B cell (primary cell): ENCODE results near the gene ANAPC5. TPM values are rescaled to one million over a fixed set of nuclear protein-coding genes. Genes with fewer than 3 reads are reported as not detected.

ENCODE experiments used
- ATAC-seq: fragments of 200-7000 bp; cut with Tn5 transposase; one replicate; pipeline ENCODE4 v1.10.0; 2021; ENCODE audit warnings: low read depth, mild to moderate bottlenecking, moderate number of reproducible peaks, moderate library complexity
- CTCF ChIA-PET: fragments of 350-600 bp; sonication (Branson Sonifier 250); formaldehyde crosslinking; loops from one replicate; lab custom pipeline; 2021; ENCODE audit warnings: antibody characterized with exemption, inconsistent platforms; lab: Charles Lee
- POLR2A ChIA-PET: fragments of 350-600 bp; sonication (Branson Sonifier 250); formaldehyde crosslinking; loops from one replicate; lab custom pipeline; 2021; ENCODE audit warnings: antibody characterized with exemption; lab: Charles Lee
- DNase-seq: peaks from one replicate; pipeline ENCODE4 v3.0.0; 2013
- H2AFZ ChIP-seq: 2 replicates; pipeline ENCODE4 v1.6.1; 2012; ENCODE audit warnings: mild to moderate bottlenecking, low read depth, low read length; ENCODE audit not compliant: insufficient read depth, poor library complexity, severe bottlenecking
- H3K27ac ChIP-seq, 2 donors: 1 replicate in 1 of 2; 2 replicates in 1 of 2; pipeline ENCODE4 v1.5.1; 2012 to 2013; ENCODE audit warnings: low read length in 2 of 2, mild to moderate bottlenecking in 2 of 2, moderate library complexity in 1 of 2
- H3K27me3 ChIP-seq, 4 experiments: fragments of 200-600 bp in 1 of 4; sonication (generic) in 1 of 4; replicated peaks in 1 of 4; 1 replicate in 2 of 4; 2 replicates in 2 of 4; pipeline versions ENCODE4 v1.6.1 to v1.7.0; 2013 to 2016; ENCODE audit warnings: low read length in 3 of 4, mild to moderate bottlenecking in 2 of 4, mixed read lengths in 1 of 4, moderate library complexity in 1 of 4; ENCODE audit not compliant: insufficient read depth in 4 of 4, control insufficient read depth in 3 of 4; ENCODE audit errors: control extremely low read depth in 1 of 4
- H3K36me3 ChIP-seq, 2 experiments: replicated peaks in 1 of 2; 1 replicate in 1 of 2; 2 replicates in 1 of 2; pipeline versions ENCODE4 v1.6.1 to v1.7.1; 2013; ENCODE audit warnings: low read length in 1 of 2; ENCODE audit not compliant: insufficient read depth in 2 of 2, control insufficient read depth in 1 of 2; ENCODE audit errors: control extremely low read depth in 1 of 2, extremely low read depth in 1 of 2
- H3K4me1 ChIP-seq, 2 donors: fragments of 200-600 bp in 1 of 2; sonication (generic) in 1 of 2; 1 replicate in 1 of 2; 2 replicates in 1 of 2; pipeline versions ENCODE4 v1.5.1 to v1.6.1; 2013 to 2017; ENCODE audit warnings: low read length in 2 of 2; ENCODE audit not compliant: control insufficient read depth in 2 of 2, insufficient read depth in 2 of 2
- H3K4me2 ChIP-seq: replicated peaks from 2 replicates; pipeline ENCODE3; 2012; ENCODE audit warnings: mild to moderate bottlenecking, low read depth, low read length; ENCODE audit not compliant: poor library complexity, severe bottlenecking
- H3K4me3 ChIP-seq, 5 experiments: fragments of 200-600 bp in 1 of 5; sonication (generic) in 1 of 5; 1 replicate in 3 of 5; 2 replicates in 2 of 5; pipeline versions ENCODE4 v1.5.1 to v1.7.0; 2011 to 2016; ENCODE audit warnings: low read length in 4 of 5, mild to moderate bottlenecking in 4 of 5, low read depth in 2 of 5, control low read depth in 1 of 5, moderate library complexity in 1 of 5; ENCODE audit not compliant: insufficient read depth in 1 of 5; ENCODE audit errors: control extremely low read depth in 1 of 5, extremely low read depth in 1 of 5
- H3K79me2 ChIP-seq: fragments of 200-600 bp; sonication (generic); one replicate; pipeline ENCODE4 v1.6.0; 2016; ENCODE audit warnings: low read length; ENCODE audit not compliant: control insufficient read depth, insufficient read depth
- H3K9ac ChIP-seq: fragments of 200-600 bp; sonication (generic); 2 replicates; pipeline ENCODE4 v1.6.1; 2017; ENCODE audit warnings: mild to moderate bottlenecking, low read length, moderate library complexity
- H3K9me3 ChIP-seq, 3 donors: one replicate each; pipeline versions ENCODE4 v1.6.1 to v1.7.1; 2013; ENCODE audit warnings: low read length in 2 of 3; ENCODE audit not compliant: control insufficient read depth in 2 of 3, insufficient read depth in 1 of 3; ENCODE audit errors: control extremely low read depth in 1 of 3
- H4K20me1 ChIP-seq: 2 replicates; pipeline ENCODE4 v1.6.0; 2012; ENCODE audit warnings: mild to moderate bottlenecking, low read length; ENCODE audit not compliant: insufficient read depth, control insufficient read depth, poor library complexity, severe bottlenecking
- H3K27ac Mint-ChIP-seq: one replicate; pipeline ENCODE4 v1.8.0; 2021; ENCODE audit warnings: mixed read lengths
- H3K27me3 Mint-ChIP-seq: one replicate; pipeline ENCODE4 v1.8.0; 2021; ENCODE audit warnings: mixed read lengths
- H3K4me1 Mint-ChIP-seq: one replicate; pipeline ENCODE4 v1.8.0; 2021; ENCODE audit warnings: mixed read lengths
- H3K4me3 Mint-ChIP-seq: one replicate; pipeline ENCODE4 v1.8.0; 2021; ENCODE audit warnings: mixed read lengths
- H3K9me3 Mint-ChIP-seq: one replicate; pipeline ENCODE4 v1.8.0; 2022; ENCODE audit warnings: mixed read lengths; ENCODE audit not compliant: insufficient read depth
- EZH2 ChIP-seq: IDR thresholded peaks from 2 replicates; pipeline ENCODE4 v1.6.1; 2012; ENCODE audit warnings: borderline replicate concordance, low read depth, mild to moderate bottlenecking, moderate library complexity, low read length; ENCODE audit not compliant: insufficient read depth, poor library complexity, severe bottlenecking
- WGBS: methylation state at CpG from one replicate; pipeline ENCODE4 v1.1.5; 2013; ENCODE audit warnings: missing lambda C conversion rate; ENCODE audit not compliant: insufficient coverage; 5-methylcytosine and 5-hydroxymethylcytosine counted together
- intact Hi-C: fragments of 100-400 bp; cut with micrococcal nuclease; formaldehyde crosslinking; loops from one replicate; pipeline ENCODE4 v1.10.0; 2022
- polyA plus RNA-seq: library from polyadenylated mRNA; depleted of rRNA; stranded (reverse); fragments of >200 nt; gene quantifications from 2 replicates; pipeline ENCODE4 v1.2.3, GENCODE V29; 2012
- total RNA-seq, 2 donors: library from RNA; stranded (reverse); fragments of 120-200 nt in 1 of 2; gene quantifications; 1 replicate in 1 of 2; 2 replicates in 1 of 2; pipeline versions ENCODE4 v1.2.3 to v1.2.4, GENCODE V29; 2013 to 2022
- TF ChIP-seq, protein P1 (sequence below): fragments of 200-600 bp; IDR thresholded peaks from one replicate; pipeline ENCODE4 v1.8.0; 2022; ENCODE audit warnings: antibody characterized with exemption, mild to moderate bottlenecking

Gene ANAPC5
- total and polyA plus RNA-seq, 2 donors (not counting 1 experiment from before 2014, with no cell fraction given) = 150 to 171 TPM

DNA sequence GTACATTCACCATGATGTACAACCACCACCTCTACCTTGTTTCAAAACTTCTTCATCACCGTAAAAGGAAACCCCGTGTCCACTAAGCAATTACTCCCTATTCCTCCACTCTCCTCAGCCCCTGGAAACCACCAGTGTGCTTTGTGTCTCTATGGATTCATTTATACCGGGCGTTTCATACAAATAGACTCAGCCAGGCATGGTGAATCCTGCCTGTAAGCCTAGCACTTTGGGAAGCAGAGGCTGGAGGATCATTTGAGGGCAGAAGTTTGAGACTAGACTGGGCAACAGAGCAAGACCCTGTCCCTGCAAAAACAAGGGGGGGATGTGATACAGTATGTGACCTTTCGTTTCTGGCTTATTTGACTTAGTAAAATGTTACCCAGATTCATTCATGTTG, 26.5 kb upstream of the ANAPC5 start:
- Histone ChIP-seq H3K27ac (no peak overlapping the region), H4K20me1 (no peaks in the 10 kb centered on the region), H3K27me3 (peaks cover 0 to 2% (median 0%) of the 10 kb centered on the region in 4 experiments), H3K9me3 (peaks cover 0 to 5% (median 0%) of the 10 kb centered on the region in 3 donors), H3K4me3 (no peak overlapping the region), H3K4me1 (no peaks in the 10 kb centered on the region), H3K36me3 (no peaks in the 10 kb centered on the region), H3K9ac (no peak overlapping the region), H3K4me2 (no peak overlapping the region), H2AFZ (no peak overlapping the region), H3K79me2 (no peaks in the 10 kb centered on the region)
- H3K4me1 Mint-ChIP-seq = no peaks in the 10 kb centered on the region
- 93% methylated on average over 4 of the region's 5 CpGs for whole genome bisulfite sequencing
- DNase-seq = no peak
- no peaks in the 10 kb centered on the region for H3K9me3 Mint-ChIP-seq
- POLR2A ChIA-PET = no interaction called here
- intact Hi-C loops = no loop called here
- H3K27me3 Mint-ChIP-seq = peaks cover 8% of the 10 kb centered on the region
- TF ChIP-seq, protein P1, sequence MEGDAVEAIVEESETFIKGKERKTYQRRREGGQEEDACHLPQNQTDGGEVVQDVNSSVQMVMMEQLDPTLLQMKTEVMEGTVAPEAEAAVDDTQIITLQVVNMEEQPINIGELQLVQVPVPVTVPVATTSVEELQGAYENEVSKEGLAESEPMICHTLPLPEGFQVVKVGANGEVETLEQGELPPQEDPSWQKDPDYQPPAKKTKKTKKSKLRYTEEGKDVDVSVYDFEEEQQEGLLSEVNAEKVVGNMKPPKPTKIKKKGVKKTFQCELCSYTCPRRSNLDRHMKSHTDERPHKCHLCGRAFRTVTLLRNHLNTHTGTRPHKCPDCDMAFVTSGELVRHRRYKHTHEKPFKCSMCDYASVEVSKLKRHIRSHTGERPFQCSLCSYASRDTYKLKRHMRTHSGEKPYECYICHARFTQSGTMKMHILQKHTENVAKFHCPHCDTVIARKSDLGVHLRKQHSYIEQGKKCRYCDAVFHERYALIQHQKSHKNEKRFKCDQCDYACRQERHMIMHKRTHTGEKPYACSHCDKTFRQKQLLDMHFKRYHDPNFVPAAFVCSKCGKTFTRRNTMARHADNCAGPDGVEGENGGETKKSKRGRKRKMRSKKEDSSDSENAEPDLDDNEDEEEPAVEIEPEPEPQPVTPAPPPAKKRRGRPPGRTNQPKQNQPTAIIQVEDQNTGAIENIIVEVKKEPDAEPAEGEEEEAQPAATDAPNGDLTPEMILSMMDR = no peak
- no peak for TF ChIP-seq EZH2
- ATAC-seq = no peak
- CTCF ChIA-PET = no interaction called here
- H3K27ac Mint-ChIP-seq = no peak overlapping the region
- H3K4me3 Mint-ChIP-seq = no peak overlapping the region

DNA sequence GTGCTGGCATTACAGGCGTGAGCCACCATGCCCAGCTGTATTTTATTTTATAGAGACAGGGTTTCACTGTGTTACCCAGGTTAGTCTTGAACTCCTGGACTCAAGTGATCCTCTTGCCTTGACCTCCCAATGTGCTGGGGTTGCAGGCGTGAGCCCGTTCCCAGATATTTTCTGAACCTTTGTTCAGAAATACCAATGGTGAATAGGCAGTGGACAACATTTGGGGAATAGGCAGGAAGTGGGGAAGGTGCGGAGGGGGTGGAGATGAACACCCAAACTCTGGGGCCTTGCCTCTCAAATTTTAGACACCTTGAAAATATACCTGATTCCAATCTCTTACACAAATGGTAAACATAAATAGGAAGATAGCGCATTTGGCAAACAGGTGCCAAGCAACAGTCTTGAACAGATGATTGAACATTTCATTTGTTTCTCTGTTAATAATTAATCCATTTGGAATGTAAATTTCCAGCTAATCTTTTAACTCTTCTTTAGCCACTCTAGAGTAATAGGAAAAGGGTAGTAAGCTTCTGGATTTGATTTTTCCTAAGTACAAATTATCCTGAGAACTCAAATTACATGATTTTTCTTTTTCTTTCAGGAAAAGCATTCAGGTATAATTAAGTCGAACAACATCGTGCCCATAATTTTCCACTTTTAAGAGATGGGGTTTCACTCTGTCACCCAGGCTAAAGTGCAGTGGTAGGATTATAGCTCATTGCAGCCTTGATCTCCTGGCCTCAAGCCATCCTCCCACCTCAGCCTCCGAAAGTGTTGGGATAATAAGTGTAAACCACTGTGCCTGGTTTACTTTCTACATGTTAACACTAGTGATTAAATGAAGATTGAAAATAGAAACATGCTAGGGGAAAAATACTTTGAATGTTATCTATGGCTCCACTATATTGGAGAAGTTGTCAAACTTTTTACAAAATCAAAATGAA, 24.8 kb upstream of the ANAPC5 start:
- DNase-seq = no peak
- no peak overlapping the region for H3K4me3 Mint-ChIP-seq
- H3K4me1 Mint-ChIP-seq = no peaks in the 10 kb centered on the region
- no peak overlapping the region for H3K9ac ChIP-seq
- H3K36me3 ChIP-seq = no peaks in the 10 kb centered on the region
- H3K9me3 Mint-ChIP-seq = no peaks in the 10 kb centered on the region
- intact Hi-C loops = no loop called here
- H3K4me3 ChIP-seq = no peak overlapping the region
- no peak overlapping the region for H3K4me2 ChIP-seq
- H3K9me3 ChIP-seq = peaks cover 0 to 5% (median 0%) of the 10 kb centered on the region in 3 donors
- CTCF ChIA-PET = interaction anchor here (0.6 kb wide), 1 partner anchor 995 kb away, joined by 4 read pairs; no protein-coding TSS in a partner anchor
- TF ChIP-seq, protein P1 = no peak
- TF ChIP-seq EZH2 = no peak
- POLR2A ChIA-PET = interaction anchor here (0.6 kb wide), 2 partner anchors 629 to 1459 kb away, joined by 3 to 6 read pairs; no protein-coding TSS in a partner anchor
- H3K4me1 ChIP-seq = no peaks in the 10 kb centered on the region
- peaks cover 8% of the 10 kb centered on the region for H3K27me3 Mint-ChIP-seq
- no peaks in the 10 kb centered on the region for H3K79me2 ChIP-seq
- WGBS = 89% methylated on average over 3 of the region's 8 CpGs
- H2AFZ ChIP-seq = no peak overlapping the region
- H3K27me3 ChIP-seq = peaks cover 0 to 2% (median 0%) of the 10 kb centered on the region in 4 experiments
- H3K27ac Mint-ChIP-seq = no peak overlapping the region
- ATAC-seq = no peak
- H4K20me1 ChIP-seq = no peaks in the 10 kb centered on the region
- H3K27ac ChIP-seq = no peak overlapping the region
